ENCODE measurements around the gene HIVEP3. TPM values are rescaled to one million over a fixed set of nuclear protein-coding genes. Genes with fewer than 3 reads are reported as not detected.
A peak's percentile ranks its signal among the peaks of the same experiment; 100 is the strongest.

HIVEP3 gene
- total RNA-seq, 4 donors from 2014 or later, result 4.6 to 8.3 (median 6.5) TPM

DNA sequence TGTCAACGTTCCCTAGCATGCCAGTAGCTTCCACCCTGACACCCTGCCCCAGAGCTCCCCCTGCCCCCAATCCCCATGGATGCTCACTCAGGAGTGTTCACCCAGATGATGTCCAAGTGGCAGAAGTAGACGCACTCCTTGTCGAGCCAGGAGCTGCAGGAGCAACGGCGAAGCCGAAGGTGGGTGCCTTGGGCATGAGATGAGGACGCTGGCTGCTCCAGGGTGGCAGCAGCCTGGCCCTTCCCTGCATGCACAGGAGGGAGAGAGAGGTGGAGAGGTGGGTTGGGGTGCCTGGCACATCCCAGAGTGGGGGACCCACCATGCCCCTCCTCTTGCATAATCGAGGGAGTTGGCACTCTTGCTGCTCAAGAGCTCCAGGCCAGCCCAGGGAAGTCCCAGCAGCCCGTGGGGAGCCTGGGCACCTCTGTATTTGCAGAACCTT lies 434.7 kb downstream of the HIVEP3 start:
- no peak for TF ChIP-seq POLR2A (IDR thresholded peaks at IDR 0.05)
- TF ChIP-seq, protein P1, sequence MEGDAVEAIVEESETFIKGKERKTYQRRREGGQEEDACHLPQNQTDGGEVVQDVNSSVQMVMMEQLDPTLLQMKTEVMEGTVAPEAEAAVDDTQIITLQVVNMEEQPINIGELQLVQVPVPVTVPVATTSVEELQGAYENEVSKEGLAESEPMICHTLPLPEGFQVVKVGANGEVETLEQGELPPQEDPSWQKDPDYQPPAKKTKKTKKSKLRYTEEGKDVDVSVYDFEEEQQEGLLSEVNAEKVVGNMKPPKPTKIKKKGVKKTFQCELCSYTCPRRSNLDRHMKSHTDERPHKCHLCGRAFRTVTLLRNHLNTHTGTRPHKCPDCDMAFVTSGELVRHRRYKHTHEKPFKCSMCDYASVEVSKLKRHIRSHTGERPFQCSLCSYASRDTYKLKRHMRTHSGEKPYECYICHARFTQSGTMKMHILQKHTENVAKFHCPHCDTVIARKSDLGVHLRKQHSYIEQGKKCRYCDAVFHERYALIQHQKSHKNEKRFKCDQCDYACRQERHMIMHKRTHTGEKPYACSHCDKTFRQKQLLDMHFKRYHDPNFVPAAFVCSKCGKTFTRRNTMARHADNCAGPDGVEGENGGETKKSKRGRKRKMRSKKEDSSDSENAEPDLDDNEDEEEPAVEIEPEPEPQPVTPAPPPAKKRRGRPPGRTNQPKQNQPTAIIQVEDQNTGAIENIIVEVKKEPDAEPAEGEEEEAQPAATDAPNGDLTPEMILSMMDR (IDR thresholded peaks at IDR 0.05), result no peak
- no peak for DNase-seq
- H3K27me3 ChIP-seq, result no peaks in the 10 kb centered on the region
- peak overlapping the region in 3 of 4 donors; percentile 59 to 90 (median 79) for H3K27ac ChIP-seq
- peak overlapping the region in 3 of 4 donors; percentile 26 to 56 (median 53) for H3K4me3 ChIP-seq
- H3K9me3 ChIP-seq, result no peaks in the 10 kb centered on the region
- peaks cover 0 to 54% (median 0%) of the 10 kb centered on the region in 4 donors for H3K4me1 ChIP-seq
- no peaks in the 10 kb centered on the region for H3K36me3 ChIP-seq

DNA sequence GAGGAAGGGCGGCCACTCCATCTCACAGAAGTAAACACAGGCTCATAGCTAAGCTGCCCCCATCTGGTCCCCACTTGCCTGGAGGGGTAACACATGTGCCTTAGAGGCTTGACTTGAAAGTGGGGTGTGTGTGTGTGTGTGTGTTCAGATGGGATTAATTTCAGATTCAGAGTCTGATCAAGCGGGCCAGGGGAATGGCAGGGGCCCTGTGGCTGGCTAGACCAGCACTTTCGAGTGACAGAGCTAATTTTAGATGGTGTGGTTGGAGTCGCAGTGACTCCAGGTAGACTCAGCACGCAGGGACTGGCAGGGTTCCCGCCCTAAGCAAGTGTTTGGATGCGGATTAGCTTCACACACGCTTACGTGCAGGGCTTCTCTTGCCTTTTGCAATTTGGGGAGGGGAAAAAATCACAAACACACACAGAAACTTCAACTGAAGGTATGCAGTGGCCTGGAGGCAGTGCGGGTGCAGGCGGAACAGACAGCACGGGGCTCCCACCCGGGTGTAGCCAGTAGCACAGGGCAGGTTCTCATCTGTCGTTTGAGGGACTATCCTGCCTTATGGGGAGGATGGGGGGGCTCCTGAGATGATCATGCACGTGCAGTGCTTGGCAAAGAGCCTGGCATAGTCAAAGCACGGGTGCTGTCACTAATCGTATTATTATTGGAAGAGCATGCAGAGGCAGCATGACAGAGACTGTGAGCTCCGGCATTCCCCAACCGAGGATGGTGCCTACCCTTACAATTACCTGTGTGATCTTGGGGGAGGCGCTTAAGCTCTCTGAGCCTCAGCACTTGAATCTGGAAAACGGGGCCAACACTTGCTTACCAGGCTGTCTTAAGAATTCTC lies 435.5 kb downstream of the HIVEP3 start:
- peak in 1 of 3 donors; percentile 55 for DNase-seq
- Histone ChIP-seq H3K4me1 (peaks cover 0 to 61% (median 0%) of the 10 kb centered on the region in 4 donors), H3K9me3 (no peaks in the 10 kb centered on the region), H3K4me3 (peak overlapping the region in 3 of 4 donors; percentile 26 to 56 (median 53)), H3K27me3 (no peaks in the 10 kb centered on the region), H3K27ac (peak overlapping the region in 3 of 4 donors; percentile 59 to 90 (median 79)), H3K36me3 (no peaks in the 10 kb centered on the region)
- TF ChIP-seq, protein P1 (IDR thresholded peaks at IDR 0.05), result no peak

DNA sequence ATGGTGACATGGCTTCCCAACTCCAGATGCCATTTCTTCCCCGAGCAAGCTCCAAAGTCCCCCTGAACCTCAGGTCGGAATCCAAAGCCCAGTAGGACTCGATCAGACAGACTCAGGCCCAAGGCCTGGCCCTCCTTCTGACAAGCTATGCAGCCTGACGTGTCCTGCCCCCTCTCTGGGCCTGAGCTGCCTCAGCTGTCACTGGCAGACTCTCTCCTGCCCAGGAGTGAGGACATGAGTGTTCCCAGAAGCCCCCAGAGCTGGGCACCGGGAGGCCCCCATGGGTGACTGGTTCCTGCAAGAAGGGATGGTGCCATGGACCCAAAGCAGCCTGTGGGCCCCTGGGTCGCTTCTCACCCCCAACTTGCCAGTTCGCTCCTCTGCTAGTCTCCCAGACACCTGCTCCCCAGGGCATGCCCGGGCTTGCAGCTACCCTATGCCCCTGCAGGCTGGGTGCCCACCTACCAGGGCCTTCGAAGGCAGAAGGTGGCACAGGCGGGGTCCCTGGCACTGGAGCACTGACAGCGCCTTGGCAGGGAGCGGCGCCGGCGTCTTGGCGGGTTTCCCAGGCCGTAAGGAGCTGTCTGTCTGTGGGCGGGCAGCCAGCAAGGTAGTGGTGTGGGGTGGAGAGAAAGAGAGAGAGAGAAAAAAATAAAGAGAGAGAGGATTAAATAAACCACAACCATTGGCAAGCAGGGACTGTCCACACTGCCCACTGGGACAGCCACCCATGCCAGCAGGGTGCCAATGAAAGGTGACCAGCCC lies 436.5 kb downstream of the HIVEP3 start:
- Histone ChIP-seq H3K4me3 (peak overlapping the region in 2 of 4 donors; percentile 53 to 56), H3K27ac (peak overlapping the region in 3 of 4 donors; percentile 15 to 90 (median 79)), H3K9me3 (no peaks in the 10 kb centered on the region), H3K36me3 (no peaks in the 10 kb centered on the region), H3K4me1 (peaks cover 0 to 70% (median 0%) of the 10 kb centered on the region in 4 donors), H3K27me3 (no peaks in the 10 kb centered on the region)
- peak in 2 of 3 donors; percentile 80 to 87 for DNase-seq
- no peak for TF ChIP-seq POLR2A (IDR thresholded peaks at IDR 0.05)
- TF ChIP-seq, protein P1 (IDR thresholded peaks at IDR 0.05), result no peak

DNA sequence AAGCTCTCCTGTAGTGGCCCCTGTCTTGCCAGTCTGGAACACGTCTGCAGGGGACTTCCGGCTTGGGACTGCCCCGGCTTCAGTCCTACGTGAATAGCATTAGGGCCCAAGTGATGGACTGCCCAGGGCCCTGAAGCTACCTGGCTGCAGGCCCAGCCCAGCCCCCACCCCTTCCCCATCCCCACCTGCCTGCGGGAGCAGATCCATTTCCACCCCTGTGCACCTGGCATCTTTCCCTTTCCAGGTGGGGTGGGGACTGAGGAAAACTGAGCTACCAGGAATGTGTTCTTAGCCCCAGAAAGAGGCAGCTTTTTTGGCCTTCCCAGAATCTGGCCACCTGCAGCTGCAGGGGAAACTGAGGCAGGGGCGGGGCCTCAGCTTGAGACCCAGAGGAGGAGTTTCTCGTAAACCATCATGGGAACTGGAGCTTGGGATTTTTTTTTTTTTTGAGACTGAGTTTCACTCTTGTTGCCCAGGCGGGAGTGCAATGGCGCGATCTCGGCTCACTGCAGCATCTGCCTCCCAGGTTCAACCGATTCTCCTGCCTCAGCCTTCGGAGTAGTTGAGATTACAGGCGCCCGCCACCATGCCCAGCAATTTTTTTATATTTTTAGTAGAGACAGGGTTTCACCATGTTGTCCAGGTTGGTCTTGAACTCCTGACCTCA lies 437.5 kb downstream of the HIVEP3 start:
- peak in 1 of 3 donors; percentile 38 for DNase-seq
- Histone ChIP-seq H3K9me3 (no peaks in the 10 kb centered on the region), H3K4me3 (peak overlapping the region in 1 of 4 donors; percentile 53), H3K27ac (peak overlapping the region in 1 of 4 donors; percentile 93), H3K36me3 (no peaks in the 10 kb centered on the region), H3K4me1 (peaks cover 0 to 76% (median 0%) of the 10 kb centered on the region in 4 donors), H3K27me3 (no peaks in the 10 kb centered on the region)
- TF ChIP-seq POLR2A (IDR thresholded peaks at IDR 0.05), result no peak
- TF ChIP-seq, protein P1 (IDR thresholded peaks at IDR 0.05), result no peak
